ENCODE measurements around the gene SIX2. TPM values are rescaled to one million over a fixed set of nuclear protein-coding genes. Genes with fewer than 3 reads are reported as not detected.
A peak's percentile ranks its signal among the peaks of the same experiment; 100 is the strongest.

The SIX2 gene
- total and polyA plus RNA-seq, 9 of the 15 experiments (the other 6 are each of a cell fraction or from before 2014, with no cell fraction given) = not detected

- TF ChIP-seq ZNF445 (CRISPR knock-in tag; IDR thresholded peaks at IDR 0.05; ENCODE audit: low read depth) (no peak), ILF3 (IDR thresholded peaks at IDR 0.05; ENCODE audit: borderline replicate concordance) (no peak), ZFX (CRISPR knock-in tag; IDR thresholded peaks at IDR 0.05) (no peak), POLR2AphosphoS2 (IDR thresholded peaks at IDR 0.05; ENCODE audit: low read length) (no peak)
- TF ChIP-seq, protein P1, sequence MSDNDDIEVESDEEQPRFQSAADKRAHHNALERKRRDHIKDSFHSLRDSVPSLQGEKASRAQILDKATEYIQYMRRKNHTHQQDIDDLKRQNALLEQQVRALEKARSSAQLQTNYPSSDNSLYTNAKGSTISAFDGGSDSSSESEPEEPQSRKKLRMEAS (CRISPR knock-in tag; IDR thresholded peaks at IDR 0.05) = no peak
- TF ChIP-seq, protein P2, sequence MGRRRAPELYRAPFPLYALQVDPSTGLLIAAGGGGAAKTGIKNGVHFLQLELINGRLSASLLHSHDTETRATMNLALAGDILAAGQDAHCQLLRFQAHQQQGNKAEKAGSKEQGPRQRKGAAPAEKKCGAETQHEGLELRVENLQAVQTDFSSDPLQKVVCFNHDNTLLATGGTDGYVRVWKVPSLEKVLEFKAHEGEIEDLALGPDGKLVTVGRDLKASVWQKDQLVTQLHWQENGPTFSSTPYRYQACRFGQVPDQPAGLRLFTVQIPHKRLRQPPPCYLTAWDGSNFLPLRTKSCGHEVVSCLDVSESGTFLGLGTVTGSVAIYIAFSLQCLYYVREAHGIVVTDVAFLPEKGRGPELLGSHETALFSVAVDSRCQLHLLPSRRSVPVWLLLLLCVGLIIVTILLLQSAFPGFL (CRISPR knock-in tag; IDR thresholded peaks at IDR 0.05) = no peak
Measured at GRCh38 chr2:44960871-44961270, 48.4 kb downstream of the SIX2 start (continued).

DNA sequence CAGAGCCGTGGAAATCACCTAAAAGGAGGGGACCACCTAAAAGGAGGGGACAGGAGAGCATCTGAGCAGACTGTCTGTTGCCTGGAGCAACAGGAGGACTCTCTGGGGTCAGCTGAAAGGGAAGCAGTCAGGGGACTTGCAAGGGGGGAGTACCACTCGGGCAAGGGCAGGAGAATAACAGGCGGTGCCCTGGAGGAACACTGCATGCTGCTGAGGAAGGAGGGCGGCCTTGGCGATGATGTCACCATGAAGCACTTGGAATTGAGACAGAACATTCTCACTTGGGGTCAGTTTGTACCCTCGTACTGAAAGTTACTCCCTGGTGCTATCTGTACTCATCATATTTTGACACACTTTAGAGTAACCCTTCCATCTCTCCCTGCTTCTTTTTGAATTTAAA, 49.4 kb downstream of the SIX2 start:
- ATAC-seq = no peak
- CTCF ChIA-PET (ENCODE audit: low intra/inter-chr PET ratio) = no interaction called here
- FAIRE-seq = no peak

More for the DNA sequence above, 49.4 kb downstream of the SIX2 start:
- H3K9me1 ChIP-seq (ENCODE audit: control insufficient read depth, insufficient read depth, low read length) = no peaks in the 10 kb centered on the region
- H3K9me3 ChIP-seq (replicated peaks; ENCODE audit: control insufficient read depth, insufficient read depth, low read depth, low read length) = no peaks in the 10 kb centered on the region
- H4K20me1 ChIP-seq (replicated peaks; ENCODE audit: control insufficient read depth, insufficient read depth, low read length) = peaks cover 10% of the 10 kb centered on the region
- no peaks in the 10 kb centered on the region for H3K36me3 ChIP-seq (ENCODE audit: control insufficient read depth, insufficient read depth, low read length)
- 3% methylated on average over 6 of the region's 6 CpGs for WGBS (ENCODE audit: insufficient coverage, low coverage, missing lambda C conversion rate)
- H3K9ac ChIP-seq (ENCODE audit: insufficient read depth in 1 of 2, low read depth in 2 of 2, low read length in 2 of 2) = no peak overlapping the region
- no TSS peak for BruUV-seq (replicated peaks)
- no peak for DNase-seq (ENCODE audit: extremely low read depth in 1 of 4, low spot score in 3 of 4)
- no peak overlapping the region for H3K27ac ChIP-seq (ENCODE audit: extremely low read depth, low read depth, low read length)
- peaks cover 6 to 55% of the 10 kb centered on the region in 2 experiments; a peak in 4 of 5 replicates for H3K27me3 ChIP-seq (ENCODE audit: control insufficient read depth in 2 of 2, insufficient read depth in 2 of 2, low read length in 2 of 2)
- H3K4me1 ChIP-seq (replicated peaks in 1 of 2; ENCODE audit: control insufficient read depth in 2 of 2, insufficient read depth in 2 of 2, low read length in 2 of 2) = peaks cover 0 to 14% of the 10 kb centered on the region in 2 experiments; a peak in 3 of 5 replicates
- no peak overlapping the region for H3K4me3 ChIP-seq
- POLR2A ChIA-PET = no interaction called here
- in situ Hi-C loops (cut with MboI) (no loop called here), intact Hi-C loops (cut with micrococcal nuclease) (loop anchor here (5.0 kb wide), 2 partner anchors 718 to 1083 kb away; no protein-coding TSS in a partner anchor)
- no peak overlapping the region for H3K4me2 ChIP-seq (ENCODE audit: insufficient read depth, low read length)
- no peaks in the 10 kb centered on the region for H3K79me2 ChIP-seq (ENCODE audit: control insufficient read depth, insufficient read depth, low read length)
- TF ChIP-seq ZC3H4 (CRISPR knock-in tag; IDR thresholded peaks at IDR 0.05; ENCODE audit: borderline replicate concordance) (no peak), BACH1 (tag; IDR thresholded peaks at IDR 0.05) (no peak), GABPB1 (CRISPR knock-in tag; IDR thresholded peaks at IDR 0.05) (no peak)
- TF ChIP-seq, protein P3, sequence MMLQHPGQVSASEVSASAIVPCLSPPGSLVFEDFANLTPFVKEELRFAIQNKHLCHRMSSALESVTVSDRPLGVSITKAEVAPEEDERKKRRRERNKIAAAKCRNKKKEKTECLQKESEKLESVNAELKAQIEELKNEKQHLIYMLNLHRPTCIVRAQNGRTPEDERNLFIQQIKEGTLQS (IDR thresholded peaks at IDR 0.05) = peak; percentile 29
- TF ChIP-seq, protein P3 (CRISPR knock-in tag; conservative IDR thresholded peaks at IDR 0.05) = no peak
- TF ChIP-seq, protein P4, sequence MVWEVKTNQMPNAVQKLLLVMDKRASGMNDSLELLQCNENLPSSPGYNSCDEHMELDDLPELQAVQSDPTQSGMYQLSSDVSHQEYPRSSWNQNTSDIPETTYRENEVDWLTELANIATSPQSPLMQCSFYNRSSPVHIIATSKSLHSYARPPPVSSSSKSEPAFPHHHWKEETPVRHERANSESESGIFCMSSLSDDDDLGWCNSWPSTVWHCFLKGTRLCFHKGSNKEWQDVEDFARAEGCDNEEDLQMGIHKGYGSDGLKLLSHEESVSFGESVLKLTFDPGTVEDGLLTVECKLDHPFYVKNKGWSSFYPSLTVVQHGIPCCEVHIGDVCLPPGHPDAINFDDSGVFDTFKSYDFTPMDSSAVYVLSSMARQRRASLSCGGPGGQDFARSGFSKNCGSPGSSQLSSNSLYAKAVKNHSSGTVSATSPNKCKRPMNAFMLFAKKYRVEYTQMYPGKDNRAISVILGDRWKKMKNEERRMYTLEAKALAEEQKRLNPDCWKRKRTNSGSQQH (CRISPR knock-in tag; IDR thresholded peaks at IDR 0.05) = no peak
- H2AFZ ChIP-seq (ENCODE audit: low read depth, low read length) = no peak overlapping the region

Measured in K562 (cell line).